H1 (cell line): ENCODE data around the gene CKB. TPM values are rescaled to one million over a fixed set of nuclear protein-coding genes. Genes with fewer than 3 reads are reported as not detected.

Experiments
- RBBP5 ChIP-seq: IDR thresholded peaks from 2 replicates; pipeline ENCODE4 v1.7.1; 2012; ENCODE audit warnings: low read depth, mild to moderate bottlenecking, inconsistent platforms, low read length, moderate library complexity, borderline replicate concordance
- polyA plus RNA-seq, 7 experiments: library from polyadenylated mRNA; depleted of rRNA in 3 of 7; stranded (reverse) in 5 of 7; unstranded in 2 of 7; fragments of >200 nt in 5 of 7; fragments of 200-250 nt in 2 of 7; gene quantifications; 1 replicate in 5 of 7; 2 replicates in 1 of 7; 4 replicates in 1 of 7; pipeline versions ENCODE4 v1.2.1 to v1.2.3, GENCODE V29; 2011 to 2013; ENCODE audit warnings: missing spikeins in 2 of 7, mixed read lengths in 2 of 7
- total RNA-seq: library from RNA; stranded (reverse); fragmentation: NEBNext Ultra II Directional; extraction: Animal tissue kit (Norgen Biotek cat#: 25700); gene quantifications from 2 replicates; pipeline ENCODE4 v1.2.1, GENCODE V29; 2021

The CKB gene
- total and polyA plus RNA-seq, 2 of the 8 experiments (the other 6 are each of a cell fraction or from before 2014, with no cell fraction given): 538 to 950 TPM

GRCh38 chr14:103489621-103490020, 33.0 kb downstream of the CKB start (continued):
- TF ChIP-seq RBBP5: no peak
- TF ChIP-seq, all 59 proteins: peak for 0
